VCaP (cell line): ENCODE measurements around the gene ACTR6.
"Not testable (repeated sequence)": the region's sequence is repeated elsewhere in the genome, so short reads cannot be mapped to it uniquely, and the experiment has no call there.

ENCODE experiments used
- H3K27ac ChIP-seq: fragments of 450-650 bp; 2 replicates; pipeline ENCODE4 v1.5.1; 2017
- TF ChIP-seq, protein P1 (sequence below): fragments of 450-650 bp; conservative IDR thresholded peaks from 2 replicates; pipeline ENCODE4 v1.5.1; 2017; ENCODE audit warnings: mild to moderate bottlenecking, moderate library complexity

Gene ACTR6

DNA sequence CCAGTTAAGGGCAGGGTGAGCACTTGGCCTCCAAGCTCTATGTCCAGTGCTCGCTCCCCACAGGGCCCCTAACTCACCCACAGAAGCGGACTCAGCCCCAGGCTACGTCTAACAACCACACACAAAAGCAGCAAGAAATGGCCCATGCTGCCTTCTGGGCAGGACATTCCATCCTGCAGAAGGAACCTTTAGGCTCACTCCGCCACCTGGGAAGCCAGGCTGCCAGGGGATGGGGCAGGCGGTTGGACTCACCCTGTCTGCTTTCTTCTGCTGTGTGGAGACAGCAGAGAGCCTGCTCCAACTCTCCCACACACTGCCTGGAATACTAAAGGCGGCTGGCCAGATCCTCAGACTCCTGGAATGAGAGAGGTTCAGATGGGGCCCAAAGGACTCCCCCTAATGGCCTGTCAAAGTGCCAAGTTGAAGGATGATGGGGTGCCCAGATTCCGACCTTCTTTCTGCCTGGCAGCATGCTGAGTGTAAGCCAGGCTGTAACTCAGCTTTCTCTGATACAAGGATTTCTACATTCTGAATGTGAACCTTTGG, 30.2 kb upstream of the ACTR6 start:
- TF ChIP-seq, protein P1, sequence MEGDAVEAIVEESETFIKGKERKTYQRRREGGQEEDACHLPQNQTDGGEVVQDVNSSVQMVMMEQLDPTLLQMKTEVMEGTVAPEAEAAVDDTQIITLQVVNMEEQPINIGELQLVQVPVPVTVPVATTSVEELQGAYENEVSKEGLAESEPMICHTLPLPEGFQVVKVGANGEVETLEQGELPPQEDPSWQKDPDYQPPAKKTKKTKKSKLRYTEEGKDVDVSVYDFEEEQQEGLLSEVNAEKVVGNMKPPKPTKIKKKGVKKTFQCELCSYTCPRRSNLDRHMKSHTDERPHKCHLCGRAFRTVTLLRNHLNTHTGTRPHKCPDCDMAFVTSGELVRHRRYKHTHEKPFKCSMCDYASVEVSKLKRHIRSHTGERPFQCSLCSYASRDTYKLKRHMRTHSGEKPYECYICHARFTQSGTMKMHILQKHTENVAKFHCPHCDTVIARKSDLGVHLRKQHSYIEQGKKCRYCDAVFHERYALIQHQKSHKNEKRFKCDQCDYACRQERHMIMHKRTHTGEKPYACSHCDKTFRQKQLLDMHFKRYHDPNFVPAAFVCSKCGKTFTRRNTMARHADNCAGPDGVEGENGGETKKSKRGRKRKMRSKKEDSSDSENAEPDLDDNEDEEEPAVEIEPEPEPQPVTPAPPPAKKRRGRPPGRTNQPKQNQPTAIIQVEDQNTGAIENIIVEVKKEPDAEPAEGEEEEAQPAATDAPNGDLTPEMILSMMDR: no peak
- H3K27ac ChIP-seq: no peak overlapping the region

DNA sequence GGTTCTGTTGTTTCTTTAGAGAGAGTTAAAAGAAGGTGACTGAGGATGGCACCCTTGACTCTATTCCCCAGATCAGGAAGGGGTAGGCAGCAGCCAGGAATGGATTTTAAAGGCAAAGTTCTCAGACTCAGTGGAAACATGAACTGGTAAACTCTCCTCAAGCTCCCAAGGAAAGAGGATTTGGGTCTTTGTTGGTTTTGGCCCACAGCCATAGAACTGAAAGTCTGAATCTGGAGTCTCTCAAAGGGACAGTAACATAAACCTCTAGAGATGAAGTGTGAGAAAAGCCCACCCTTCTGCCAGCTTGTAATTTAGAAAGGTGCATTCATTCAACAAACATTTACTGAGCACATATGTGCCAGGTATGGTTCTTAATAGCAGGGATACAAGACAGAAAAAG, 29.4 kb upstream of the ACTR6 start:
- TF ChIP-seq, protein P1: no peak
- no peak overlapping the region for H3K27ac ChIP-seq

DNA sequence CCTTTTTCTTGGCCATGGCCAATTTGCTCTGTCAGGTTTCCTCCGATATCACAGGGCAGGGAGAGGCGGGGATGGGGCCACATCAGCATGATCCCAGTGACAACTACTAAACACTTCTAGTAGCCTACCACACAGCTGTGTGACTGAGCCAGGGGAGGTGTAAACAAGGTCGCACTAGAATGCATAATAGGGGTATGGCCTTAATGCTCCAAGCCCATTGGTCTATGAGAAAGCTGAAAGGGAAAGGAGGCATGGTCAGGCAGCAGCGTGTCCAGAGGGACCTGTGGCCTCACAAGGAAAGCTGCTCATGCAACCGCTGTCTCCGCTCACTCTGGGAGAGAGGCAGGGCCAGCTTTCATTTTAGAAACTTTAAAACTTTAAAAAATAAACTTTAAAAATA, 27.5 kb upstream of the ACTR6 start:
- TF ChIP-seq, protein P1: no peak
- H3K27ac ChIP-seq: no peak overlapping the region

DNA sequence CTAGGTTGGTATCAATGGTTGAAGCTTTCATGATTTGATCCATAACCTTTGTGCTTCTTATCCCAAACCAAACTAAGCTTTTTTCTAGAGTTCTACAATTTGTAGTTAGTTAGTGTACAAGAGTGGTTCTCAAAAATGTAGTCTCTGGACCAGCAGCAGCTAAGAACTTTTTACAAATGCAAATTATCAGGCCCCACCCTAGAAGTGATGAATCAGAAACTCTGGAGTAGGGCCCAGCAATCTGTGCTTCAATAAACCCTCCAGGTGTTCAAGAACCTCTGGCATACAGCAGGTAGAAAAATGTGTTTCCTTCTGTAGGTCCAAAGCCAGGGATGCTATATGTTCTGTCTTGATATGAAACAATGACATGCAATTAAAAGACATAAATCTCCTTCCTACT, 26.1 kb upstream of the ACTR6 start:
- no peak overlapping the region for H3K27ac ChIP-seq
- TF ChIP-seq, protein P1: no peak

DNA sequence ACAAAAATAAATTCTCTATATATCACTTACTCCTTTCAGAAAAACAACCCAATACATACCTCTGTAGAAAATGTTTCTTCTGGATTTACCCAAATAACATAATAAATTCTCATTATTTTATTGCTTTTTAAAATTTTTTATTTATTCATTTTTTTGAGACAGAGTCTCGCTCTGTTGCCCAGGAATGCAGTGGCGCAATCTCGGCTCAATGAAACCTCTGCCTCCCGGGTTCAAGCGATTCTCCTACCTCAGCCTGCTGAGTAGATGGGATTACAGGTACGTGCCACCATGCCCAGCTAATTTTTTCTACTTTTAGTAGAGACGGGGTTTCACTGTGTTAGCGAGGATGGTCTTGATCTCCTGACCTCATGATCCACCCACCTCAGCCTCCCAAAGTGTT, 24.1 kb upstream of the ACTR6 start:
- H3K27ac ChIP-seq: not testable (repeated sequence)

DNA sequence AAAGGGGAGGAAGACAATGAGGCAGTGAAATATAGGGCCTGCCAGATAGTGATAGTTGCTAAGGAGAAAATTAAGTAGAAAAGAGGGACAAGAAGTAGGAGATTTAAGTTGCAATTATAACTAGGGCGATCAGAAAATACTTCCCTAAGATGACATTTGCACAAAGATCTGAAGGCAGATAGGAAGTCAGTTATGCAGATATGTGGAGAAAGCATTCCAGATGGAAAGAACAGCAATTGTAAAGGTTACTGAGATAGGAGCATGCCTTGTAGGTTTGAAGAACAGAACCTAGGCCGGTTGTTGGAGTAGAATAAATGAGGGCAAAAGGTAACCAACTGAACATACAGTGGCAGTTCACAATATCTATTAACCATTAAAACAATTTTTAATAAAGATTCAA, 21.4 kb upstream of the ACTR6 start:
- no peak overlapping the region for H3K27ac ChIP-seq
- TF ChIP-seq, protein P1: no peak

DNA sequence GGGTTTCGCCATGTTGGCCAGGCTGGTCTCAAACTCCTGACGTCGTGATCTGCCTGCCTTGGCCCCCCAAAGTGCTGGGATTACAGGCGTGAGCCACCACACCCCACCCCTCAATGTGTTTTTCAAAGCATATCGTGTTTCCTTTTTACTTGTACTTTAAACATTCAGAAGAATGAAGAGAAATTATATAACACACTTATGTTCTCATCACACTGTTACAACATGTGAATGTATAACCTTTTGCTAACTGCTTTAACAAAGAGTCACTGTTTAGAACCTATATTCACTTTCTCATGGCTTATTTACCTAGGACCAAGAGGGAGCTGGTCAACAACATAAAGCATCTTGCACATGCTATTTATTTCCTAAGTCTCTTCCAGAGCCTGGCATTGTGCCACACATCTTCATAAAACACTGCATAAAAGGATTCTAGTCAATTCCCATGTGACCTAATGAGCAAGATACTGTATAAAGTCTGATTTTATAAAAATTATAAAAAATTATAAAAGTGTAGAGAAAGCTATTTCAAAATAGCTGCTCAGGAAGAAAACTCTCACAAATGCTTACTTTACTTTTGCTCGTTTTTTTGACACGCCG, 16.0 kb upstream of the ACTR6 start:
- no peak overlapping the region for H3K27ac ChIP-seq
- TF ChIP-seq, protein P1: no peak

DNA sequence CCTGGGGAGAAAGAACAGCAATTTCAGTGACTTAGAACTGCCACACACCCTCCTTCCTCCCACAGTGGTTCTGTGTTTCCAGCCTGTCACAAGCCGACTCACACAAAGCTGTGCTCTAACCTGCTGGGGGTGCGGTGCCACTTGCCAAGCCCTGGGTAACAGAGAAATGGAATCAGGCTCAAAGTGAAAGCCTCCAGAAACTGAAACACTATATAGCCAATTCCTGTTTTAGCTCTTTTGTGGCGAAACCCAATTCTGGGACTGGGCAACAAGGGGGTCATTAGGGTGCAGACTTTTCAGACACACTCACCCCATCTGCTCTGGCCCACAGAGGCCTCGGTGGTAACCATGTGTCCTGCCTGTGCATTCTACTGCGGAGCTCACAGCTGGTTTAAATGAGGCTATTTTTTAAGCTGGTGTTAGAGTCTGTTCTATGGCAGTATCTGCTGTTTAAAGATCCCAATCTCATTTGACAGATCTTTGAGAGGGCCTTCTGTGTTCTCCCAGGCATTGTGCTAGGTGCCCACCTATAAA, 15.2 kb upstream of the ACTR6 start:
- no peak overlapping the region for H3K27ac ChIP-seq

More for the DNA sequence above, 15.2 kb upstream of the ACTR6 start:
- TF ChIP-seq, protein P1: no peak
